GM12878 (cell line): ENCODE results near the gene PDZRN3. TPM values are rescaled to one million over a fixed set of nuclear protein-coding genes. Genes with fewer than 3 reads are reported as not detected.

Experiments used
- CBFB ChIP-seq: IDR thresholded peaks from 2 replicates; pipeline ENCODE4 v1.6.1; 2016; ENCODE audit warnings: antibody characterized with exemption, low read depth
- EED ChIP-seq: sonication (generic); IDR thresholded peaks from 2 replicates; pipeline ENCODE4 v1.6.1; 2016; ENCODE audit warnings: antibody characterized with exemption, low read depth
- GATAD2B ChIP-seq: fragments of 450-650 bp; conservative IDR thresholded peaks from 2 replicates; pipeline ENCODE4 v1.6.1; 2017; ENCODE audit warnings: low read depth, mild to moderate bottlenecking, moderate library complexity
- NFYA ChIP-seq: IDR thresholded peaks from 2 replicates; pipeline ENCODE4 v1.6.1; 2011; ENCODE audit warnings: low read depth, mild to moderate bottlenecking, low read length, improper control_type of control experiment, borderline replicate concordance
- SMARCA5 ChIP-seq: fragments of 450-650 bp; IDR thresholded peaks from 2 replicates; pipeline ENCODE4 v1.6.1; 2017; ENCODE audit warnings: mild to moderate bottlenecking
- ZBTB11 ChIP-seq: fragments of 450-650 bp; formaldehyde crosslinking; IDR thresholded peaks from 2 replicates; pipeline ENCODE4 v1.5.0; 2022; ENCODE audit warnings: mild to moderate bottlenecking, missing genetic modification characterization
- ZBTB4 ChIP-seq: fragments of 450-650 bp; formaldehyde crosslinking; IDR thresholded peaks from 2 replicates; pipeline ENCODE4 v1.4.0; 2022; ENCODE audit warnings: mild to moderate bottlenecking, moderate library complexity
- ZNF687 ChIP-seq: fragments of 450-650 bp; IDR thresholded peaks from 2 replicates; pipeline ENCODE4 v1.6.1; 2017; ENCODE audit warnings: mild to moderate bottlenecking, moderate library complexity
- polyA plus RNA-seq, 11 experiments: library from polyadenylated mRNA; depleted of rRNA in 4 of 11; unstranded in 6 of 11; stranded (reverse) in 5 of 11; fragments of >200 nt; fragmentation: Nextera tagmentation in 4 of 11; fragmentation: Illumina TruSeq in 1 of 11; extraction: Ambion mirVana in 4 of 11; extraction: Trizol in 1 of 11; gene quantifications; 1 replicate in 1 of 11; 2 replicates in 10 of 11; pipeline versions ENCODE4 v1.2.1 to v1.2.3, GENCODE V29; 2011 to 2016; ENCODE audit warnings: inconsistent platforms in 2 of 11, missing spikeins in 2 of 11, low read depth in 1 of 11
- total RNA-seq, 4 experiments: library from RNA; depleted of rRNA in 3 of 4; stranded (reverse); fragments of >200 nt in 3 of 4; fragmentation: Illumina TruSeq in 1 of 4; extraction: Trizol in 1 of 4; gene quantifications; 2 replicates each; pipeline versions ENCODE4 v1.2.1 to v1.2.3, GENCODE V29; 2013 to 2021

Gene PDZRN3
- total and polyA plus RNA-seq, 10 of the 15 experiments (the other 5 are each of a cell fraction or from before 2014, with no cell fraction given), result 0.07 to 0.37 (median 0.12) TPM; not detected in 6

GRCh38 chr3:73413619-73414018 lies 211.1 kb downstream of the PDZRN3 start (continued):
- TF ChIP-seq ZNF687 (no peak), ZBTB11 (no peak), SMARCA5 (no peak), GATAD2B (no peak), NFYA (no peak), EED (no peak), CBFB (no peak), ZBTB4 (no peak)
